Stomach (tissue), 8 donors: ENCODE measurements around the gene CCDC9. TPM values are rescaled to one million over a fixed set of nuclear protein-coding genes. Genes with fewer than 3 reads are reported as not detected.

ENCODE experiments used
- polyA plus RNA-seq, 3 donors: library from polyadenylated mRNA; stranded (reverse); fragments of 200-250 nt; gene quantifications; one replicate each; pipeline ENCODE4 v1.2.3, GENCODE V29; 2013
- small RNA-seq, 4 donors: library from RNA; depleted of rRNA; stranded (forward); fragments of <200 nt; gene quantifications; one replicate each; pipeline ENCODE3, GENCODE V24; 2016
- total RNA-seq, 5 donors: library from RNA; depleted of rRNA; stranded (reverse); fragments of >200 nt; gene quantifications; one replicate each; pipeline versions ENCODE4 v1.1.0 to v1.2.3, GENCODE V29; 2014 to 2016
- donor health status: healthy with polysubstance abuse.
- donor health status: Bipolar disorder and iron deficiency.
- donor health status: healthy.

The CCDC9 gene
- total and polyA plus RNA-seq, 8 donors, result 14.3 to 62.4 (median 21.3) TPM

Small RNA genes within 50 kb of the gene (small RNA-seq; reads per million reads assigned to genes)
- gene MIR3190, result 0 reads per million in 4 donors

Other genes starting within 250 kb of the CCDC9 start
- 1 to 10 TPM in 1 of 5 donors, under 1 TPM in 1, not detected in 3; 0.72 to 2.3 TPM for gene NPAS1, start 236.7 kb upstream of the CCDC9 start, total RNA-seq
- 1 to 10 TPM; 1.1 to 8.9 (median 1.1) TPM for gene NPAS1, start 236.7 kb upstream of the CCDC9 start, polyA plus RNA-seq
- 100 to 1,000 TPM in 1 of 5 donors, 10 to 100 TPM in 2, 1 to 10 TPM in 1, not detected in 1; 7.0 to 232 (median 23.9) TPM for gene TMEM160, start 207.9 kb upstream of the CCDC9 start, total RNA-seq
- gene TMEM160, start 207.9 kb upstream of the CCDC9 start, polyA plus RNA-seq, result 10 to 100 TPM in 2 of 3 donors, 1 to 10 TPM in 1; 5.4 to 76.1 (median 59.0) TPM
- 10 to 100 TPM; 14.7 to 78.5 (median 38.8) TPM for gene ZC3H4, start 142.7 kb upstream of the CCDC9 start, total RNA-seq
- gene ZC3H4, start 142.7 kb upstream of the CCDC9 start, polyA plus RNA-seq, result 1 to 10 TPM; 4.7 to 8.5 (median 5.7) TPM
- 100 to 1,000 TPM in 1 of 5 donors, 10 to 100 TPM in 4; 16.2 to 373 (median 38.7) TPM for gene SAE1, start 125.7 kb upstream of the CCDC9 start, total RNA-seq
- 10 to 100 TPM; 37.8 to 53.9 (median 48.4) TPM for gene SAE1, start 125.7 kb upstream of the CCDC9 start, polyA plus RNA-seq
- 10 to 100 TPM in 4 of 5 donors, 1 to 10 TPM in 1; 2.9 to 69.2 (median 17.0) TPM for gene BBC3, start 25.3 kb upstream of the CCDC9 start, total RNA-seq
- gene BBC3, start 25.3 kb upstream of the CCDC9 start, polyA plus RNA-seq, result 1 to 10 TPM; 6.0 to 9.8 (median 8.7) TPM
- 1 to 10 TPM in 4 of 5 donors, not detected in 1; 1.8 to 7.7 (median 4.5) TPM for gene INAFM1, start 18.4 kb downstream of the CCDC9 start, total RNA-seq
- gene INAFM1, start 18.4 kb downstream of the CCDC9 start, polyA plus RNA-seq, result 10 to 100 TPM; 14.1 to 48.0 (median 18.7) TPM
- gene C5AR1, start 53.3 kb downstream of the CCDC9 start, total RNA-seq, result 10 to 100 TPM in 1 of 5 donors, 1 to 10 TPM in 3, under 1 TPM in 1; 0.45 to 15.2 (median 1.9) TPM
- gene C5AR1, start 53.3 kb downstream of the CCDC9 start, polyA plus RNA-seq, result 1 to 10 TPM; 2.3 to 7.2 (median 3.5) TPM
- 10 to 100 TPM in 1 of 5 donors, under 1 TPM in 2, not detected in 2; 0.73 to 11.1 (median 0.87) TPM for gene C5AR2, start 75.7 kb downstream of the CCDC9 start, total RNA-seq
- gene C5AR2, start 75.7 kb downstream of the CCDC9 start, polyA plus RNA-seq, result under 1 TPM; 0.13 to 0.93 (median 0.76) TPM
- 10 to 100 TPM in 4 of 5 donors, 1 to 10 TPM in 1; 8.1 to 28.6 (median 13.4) TPM for gene DHX34, start 92.8 kb downstream of the CCDC9 start, total RNA-seq
- gene DHX34, start 92.8 kb downstream of the CCDC9 start, polyA plus RNA-seq, result 1 to 10 TPM; 6.9 to 9.7 (median 9.0) TPM
- gene MEIS3, start 163.0 kb downstream of the CCDC9 start, total RNA-seq, result 10 to 100 TPM in 3 of 5 donors, 1 to 10 TPM in 2; 3.1 to 18.2 (median 10.5) TPM
- gene MEIS3, start 163.0 kb downstream of the CCDC9 start, polyA plus RNA-seq, result 10 to 100 TPM; 11.9 to 16.7 (median 15.3) TPM
- gene SLC8A2, start 215.4 kb downstream of the CCDC9 start, total RNA-seq, result 10 to 100 TPM in 1 of 5 donors, 1 to 10 TPM in 3, under 1 TPM in 1; 0.73 to 17.9 (median 6.4) TPM
- gene SLC8A2, start 215.4 kb downstream of the CCDC9 start, polyA plus RNA-seq, result under 1 TPM; 0.12 to 0.60 (median 0.46) TPM
- 10 to 100 TPM in 3 of 5 donors, 1 to 10 TPM in 2; 3.2 to 28.0 (median 18.3) TPM for gene KPTN, start 227.7 kb downstream of the CCDC9 start, total RNA-seq
- gene KPTN, start 227.7 kb downstream of the CCDC9 start, polyA plus RNA-seq, result 10 to 100 TPM in 2 of 3 donors, 1 to 10 TPM in 1; 6.4 to 23.4 (median 21.5) TPM